H9 (cell line): ENCODE data around the gene TBX3. TPM values are rescaled to one million over a fixed set of nuclear protein-coding genes. Genes with fewer than 3 reads are reported as not detected.

Source experiments
- DNase-seq: peaks from one replicate; pipeline ENCODE4 v3.0.0-alpha.2; 2017
- H2AFZ ChIP-seq: one replicate; pipeline ENCODE4 v1.6.1; 2013; ENCODE audit warnings: mild to moderate bottlenecking, low read length, control low read depth, moderate library complexity
- H2AK5ac ChIP-seq: 2 replicates; pipeline ENCODE4 v1.6.1; 2013; ENCODE audit warnings: low read length, control low read depth, mixed read lengths; ENCODE audit not compliant: insufficient read length
- H2BK120ac ChIP-seq: one replicate; pipeline ENCODE4 v1.6.1; 2013; ENCODE audit warnings: low read depth, mild to moderate bottlenecking, low read length, control low read depth, inconsistent platforms; ENCODE audit not compliant: poor library complexity, severe bottlenecking
- H2BK12ac ChIP-seq: 2 replicates; pipeline ENCODE4 v1.6.1; 2013; ENCODE audit warnings: low read length, control low read depth, mixed read lengths, low read depth; ENCODE audit not compliant: insufficient read length
- H2BK15ac ChIP-seq: 2 replicates; pipeline ENCODE4 v1.6.1; 2013; ENCODE audit warnings: low read depth, low read length, control low read depth
- H2BK20ac ChIP-seq: one replicate; pipeline ENCODE4 v1.6.1; 2013; ENCODE audit warnings: low read depth, mild to moderate bottlenecking, low read length, control low read depth, inconsistent platforms; ENCODE audit not compliant: poor library complexity, severe bottlenecking
- H2BK5ac ChIP-seq: 2 replicates; pipeline ENCODE4 v1.6.1; 2013; ENCODE audit warnings: low read length, control low read depth, mixed read lengths; ENCODE audit not compliant: insufficient read length
- H3K14ac ChIP-seq: 2 replicates; pipeline ENCODE4 v1.6.1; 2013; ENCODE audit warnings: low read length, control low read depth; ENCODE audit not compliant: insufficient read depth
- H3K18ac ChIP-seq: 2 replicates; pipeline ENCODE4 v1.6.1; 2013; ENCODE audit warnings: low read depth, mild to moderate bottlenecking, mixed read lengths, low read length, control low read depth; ENCODE audit not compliant: insufficient read length
- H3K23ac ChIP-seq: 2 replicates; pipeline ENCODE4 v1.6.1; 2013; ENCODE audit warnings: low read length, control low read depth, mixed read lengths, low read depth; ENCODE audit not compliant: insufficient read length
- H3K23me2 ChIP-seq: 2 replicates; pipeline ENCODE4 v1.6.1; 2013; ENCODE audit warnings: low read depth, mild to moderate bottlenecking, mixed read lengths, low read length, control low read depth; ENCODE audit not compliant: insufficient read length, poor library complexity, severe bottlenecking
- H3K27ac ChIP-seq: 2 replicates; pipeline ENCODE4 v1.5.1; 2013; ENCODE audit warnings: low read length, control low read depth, mixed read lengths, low read depth; ENCODE audit not compliant: insufficient read length
- H3K27me3 ChIP-seq: 2 replicates; pipeline ENCODE4 v1.6.1; 2013; ENCODE audit warnings: low read length, control low read depth, inconsistent platforms; ENCODE audit not compliant: insufficient read depth
- H3K4ac ChIP-seq: 2 replicates; pipeline ENCODE4 v1.6.1; 2013; ENCODE audit warnings: low read depth, mild to moderate bottlenecking, control low read depth, inconsistent platforms, low read length, moderate library complexity
- H3K4me1 ChIP-seq: 2 replicates; pipeline ENCODE4 v1.6.1; 2013; ENCODE audit warnings: low read length, control low read depth, inconsistent platforms; ENCODE audit not compliant: insufficient read depth
- H3K4me2 ChIP-seq: 2 replicates; pipeline ENCODE4 v1.6.1; 2013; ENCODE audit warnings: low read length, control low read depth, mixed read lengths; ENCODE audit not compliant: insufficient read length, insufficient read depth
- H3K56ac ChIP-seq: 2 replicates; pipeline ENCODE4 v1.6.1; 2013; ENCODE audit warnings: low read depth, mild to moderate bottlenecking, mixed read lengths, low read length, control low read depth; ENCODE audit not compliant: insufficient read length
- H3K79me1 ChIP-seq: 2 replicates; pipeline ENCODE4 v1.6.1; 2013; ENCODE audit warnings: low read depth, mild to moderate bottlenecking, moderate library complexity, low read length, control low read depth, inconsistent platforms; ENCODE audit not compliant: insufficient read depth, poor library complexity, severe bottlenecking
- H3K79me2 ChIP-seq: 2 replicates; pipeline ENCODE4 v1.6.1; 2013; ENCODE audit warnings: low read length, control low read depth, inconsistent platforms; ENCODE audit not compliant: insufficient read depth
- H3K9ac ChIP-seq: 2 replicates; pipeline ENCODE4 v1.6.1; 2013; ENCODE audit warnings: low read length, control low read depth, mixed read lengths; ENCODE audit not compliant: insufficient read length; ENCODE audit errors: extremely low read depth
- H3K9me3 ChIP-seq: one replicate; pipeline ENCODE4 v1.6.1; 2013; ENCODE audit warnings: low read depth, low read length, inconsistent platforms; ENCODE audit not compliant: control insufficient read depth
- H3T11ph ChIP-seq: one replicate; pipeline ENCODE4 v1.6.1; 2013; ENCODE audit warnings: mild to moderate bottlenecking, low read length, control low read depth, inconsistent platforms
- H4K20me1 ChIP-seq: one replicate; pipeline ENCODE4 v1.6.1; 2013; ENCODE audit not compliant: control insufficient read depth, insufficient read length, insufficient read depth
- H4K5ac ChIP-seq: 2 replicates; pipeline ENCODE4 v1.6.1; 2013; ENCODE audit warnings: low read depth, mild to moderate bottlenecking, mixed read lengths, low read length, control low read depth; ENCODE audit not compliant: insufficient read length
- H4K8ac ChIP-seq: replicated peaks from 2 replicates; pipeline ENCODE4 v1.6.1; 2013; ENCODE audit warnings: low read length, control low read depth, mixed read lengths, low read depth; ENCODE audit not compliant: insufficient read length
- H4K91ac ChIP-seq: 2 replicates; pipeline ENCODE4 v1.6.1; 2013; ENCODE audit warnings: low read depth, mild to moderate bottlenecking, moderate library complexity, mixed read lengths, low read length, control low read depth; ENCODE audit not compliant: insufficient read length
- H3K27ac Mint-ChIP-seq, 3 experiments: 2 replicates in 2 of 3; 3 replicates in 1 of 3; pipeline ENCODE4 v1.8.0; 2020 to 2021; ENCODE audit warnings: mixed read lengths in 3 of 3, mild to moderate bottlenecking in 1 of 3, moderate library complexity in 1 of 3
- H3K27me3 Mint-ChIP-seq: 2 replicates; pipeline ENCODE4 v1.8.0; 2021; ENCODE audit warnings: low read depth, mild to moderate bottlenecking, moderate library complexity, mixed read lengths
- H3K36me3 Mint-ChIP-seq, 3 experiments: 2 replicates in 2 of 3; 3 replicates in 1 of 3; pipeline ENCODE4 v1.8.0; 2020 to 2021; ENCODE audit warnings: low read depth in 3 of 3, mixed read lengths in 3 of 3; ENCODE audit not compliant: insufficient read depth in 1 of 3
- H3K4me1 Mint-ChIP-seq, 2 experiments: 2 replicates each; pipeline ENCODE4 v1.8.0; 2020; ENCODE audit warnings: mixed read lengths in 2 of 2
- H3K4me3 Mint-ChIP-seq, 2 experiments: 2 replicates in 1 of 2; 3 replicates in 1 of 2; pipeline ENCODE4 v1.8.0; 2020 to 2021; ENCODE audit warnings: mild to moderate bottlenecking in 2 of 2, mixed read lengths in 2 of 2, moderate library complexity in 1 of 2
- H3K9me3 Mint-ChIP-seq, 2 experiments: 2 replicates in 1 of 2; 3 replicates in 1 of 2; pipeline ENCODE4 v1.8.0; 2020; ENCODE audit warnings: mild to moderate bottlenecking in 2 of 2, mixed read lengths in 2 of 2, moderate library complexity in 1 of 2
- WGBS: extraction: QIAGEN DNeasy Blood & Tissue Kit; methylation state at CpG from one replicate; pipeline ENCODE4 v1.1.7; 2013; ENCODE audit warnings: missing lambda C conversion rate, low lambda C conversion rate, mixed read lengths; ENCODE audit not compliant: insufficient read length; ENCODE audit errors: extremely low coverage; 5-methylcytosine and 5-hydroxymethylcytosine counted together
- total RNA-seq: library from RNA; stranded (reverse); gene quantifications from 2 replicates; pipeline ENCODE4 v1.2.1, GENCODE V29; 2021
- TF ChIP-seq, protein P1 (sequence below): fragments of 200-600 bp; sonication (generic); conservative IDR thresholded peaks from 3 replicates; pipeline ENCODE4 v1.8.0; 2021; ENCODE audit warnings: antibody characterized with exemption, mild to moderate bottlenecking

The TBX3 gene
- total RNA-seq, 1 experiment from 2014 or later = 0.04 TPM

- Histone ChIP-seq H3T11ph (no peak overlapping the region), H3K18ac (no peak overlapping the region), H3K4ac (no peak overlapping the region), H3K4me1 (peaks cover 4% of the 10 kb centered on the region; the same call in 1 of the 2 replicates), H4K20me1 (no peaks in the 10 kb centered on the region), H3K9me3 (no peaks in the 10 kb centered on the region), H3K23ac (no peak overlapping the region), H3K79me2 (no peaks in the 10 kb centered on the region), H2BK120ac (no peak overlapping the region), H2BK20ac (no peak overlapping the region), H3K9ac (no peak overlapping the region), H2BK15ac (no peak overlapping the region), H3K79me1 (no peaks in the 10 kb centered on the region), H2BK5ac (no peak overlapping the region), H4K91ac (no peak overlapping the region), H3K27ac (no peak overlapping the region), H2AK5ac (no peak overlapping the region), H3K14ac (no peak overlapping the region), H3K23me2 (no peaks in the 10 kb centered on the region), H4K5ac (no peak overlapping the region), H2AFZ (no peak overlapping the region), H4K8ac (no peak overlapping the region), H3K56ac (no peak overlapping the region), H3K27me3 (no peaks in the 10 kb centered on the region), H3K4me2 (no peak overlapping the region), H2BK12ac (no peak overlapping the region)
- Mint-ChIP-seq H3K4me1 (peaks cover 39 to 50% of the 10 kb centered on the region in 2 experiments), H3K9me3 (peaks cover 0 to 12% of the 10 kb centered on the region in 2 experiments; a peak in 3 of 5 replicates), H3K36me3 (no peaks in the 10 kb centered on the region; a peak in 1 of 7 replicates), H3K27me3 (peaks cover 36% of the 10 kb centered on the region), H3K27ac (peak overlapping the region in 1 of 3 experiments; percentile 75; a peak in 2 of 7 replicates), H3K4me3 (no peak overlapping the region)
- TF ChIP-seq, protein P1, sequence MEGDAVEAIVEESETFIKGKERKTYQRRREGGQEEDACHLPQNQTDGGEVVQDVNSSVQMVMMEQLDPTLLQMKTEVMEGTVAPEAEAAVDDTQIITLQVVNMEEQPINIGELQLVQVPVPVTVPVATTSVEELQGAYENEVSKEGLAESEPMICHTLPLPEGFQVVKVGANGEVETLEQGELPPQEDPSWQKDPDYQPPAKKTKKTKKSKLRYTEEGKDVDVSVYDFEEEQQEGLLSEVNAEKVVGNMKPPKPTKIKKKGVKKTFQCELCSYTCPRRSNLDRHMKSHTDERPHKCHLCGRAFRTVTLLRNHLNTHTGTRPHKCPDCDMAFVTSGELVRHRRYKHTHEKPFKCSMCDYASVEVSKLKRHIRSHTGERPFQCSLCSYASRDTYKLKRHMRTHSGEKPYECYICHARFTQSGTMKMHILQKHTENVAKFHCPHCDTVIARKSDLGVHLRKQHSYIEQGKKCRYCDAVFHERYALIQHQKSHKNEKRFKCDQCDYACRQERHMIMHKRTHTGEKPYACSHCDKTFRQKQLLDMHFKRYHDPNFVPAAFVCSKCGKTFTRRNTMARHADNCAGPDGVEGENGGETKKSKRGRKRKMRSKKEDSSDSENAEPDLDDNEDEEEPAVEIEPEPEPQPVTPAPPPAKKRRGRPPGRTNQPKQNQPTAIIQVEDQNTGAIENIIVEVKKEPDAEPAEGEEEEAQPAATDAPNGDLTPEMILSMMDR = peak; percentile 62
- peak; percentile 62 for DNase-seq
- WGBS = no CpG with 5 or more reads among the region's 15 CpGs
Observed at GRCh38 chr12:114636723-114637480, 47.1 kb downstream of the TBX3 start.
